Peyer's patch (tissue), 4 donors: ENCODE data around the gene ZNF668. TPM values are rescaled to one million over a fixed set of nuclear protein-coding genes. Genes with fewer than 3 reads are reported as not detected.

ENCODE experiments used
- DNase-seq, 3 donors: peaks; one replicate each; pipeline ENCODE4 v3.0.0-alpha.2; 2017 to 2019
- H3K27ac ChIP-seq, 4 donors: fragments of 200-600 bp; sonication (generic); one replicate each; pipeline ENCODE4 v1.5.1; 2016 to 2019
- H3K27me3 ChIP-seq, 2 donors: fragments of 200-600 bp; sonication (generic); one replicate each; pipeline ENCODE4 v1.5.1; 2019
- H3K36me3 ChIP-seq, 3 donors: fragments of 200-600 bp; sonication (generic); one replicate each; pipeline ENCODE4 v1.5.1; 2016 to 2019
- H3K4me1 ChIP-seq, 4 donors: fragments of 200-600 bp; sonication (generic); one replicate each; pipeline ENCODE4 v1.5.1; 2016 to 2019
- H3K4me3 ChIP-seq, 4 donors: fragments of 200-600 bp; sonication (generic); 1 replicate in 3 of 4; 2 replicates in 1 of 4; pipeline ENCODE4 v1.5.1; 2016 to 2019; ENCODE audit warnings: mild to moderate bottlenecking in 1 of 4
- H3K9me3 ChIP-seq, 4 donors: fragments of 200-600 bp; sonication (generic); one replicate each; pipeline ENCODE4 v1.5.1; 2016 to 2019; ENCODE audit warnings: mild to moderate bottlenecking in 1 of 4
- CTCF ChIP-seq, 6 experiments: fragments of 450-650 bp in 4 of 6; fragments of 200-600 bp in 2 of 6; sonication (generic) in 1 of 6; IDR thresholded peaks; one replicate each; pipeline ENCODE4 v1.5.1; 2017 to 2019; ENCODE audit warnings: antibody characterized with exemption in 6 of 6, mild to moderate bottlenecking in 3 of 6, moderate library complexity in 1 of 6
- POLR2A ChIP-seq, 2 donors: fragments of 450-650 bp; IDR thresholded peaks; one replicate each; pipeline ENCODE4 v1.5.1; 2017; ENCODE audit warnings: antibody characterized with exemption in 2 of 2, mild to moderate bottlenecking in 2 of 2, moderate library complexity in 2 of 2
- total RNA-seq, 4 donors: library from RNA; depleted of rRNA; stranded (reverse); fragments of >200 nt; gene quantifications; one replicate each; pipeline ENCODE4 v1.1.0, GENCODE V29; 2016

Gene ZNF668
- total RNA-seq, result 10 to 100 TPM in 2 of 4 donors, 1 to 10 TPM in 2; 3.3 to 17.2 (median 11.4) TPM

- Histone ChIP-seq H3K4me1 (peaks cover 4 to 30% (median 6%) of the 10 kb centered on the region in 4 donors), H3K9me3 (no peaks in the 10 kb centered on the region), H3K36me3 (peaks cover 0 to 32% (median 0%) of the 10 kb centered on the region in 3 donors), H3K27me3 (no peaks in the 10 kb centered on the region), H3K4me3 (peak within 1 kb of the TSS; percentile 76 to 96 (median 93)), H3K27ac (peak within 1 kb of the TSS; percentile 89 to 96 (median 95))
- peak; percentile 98 to 100 (median 99) for DNase-seq
- TF ChIP-seq POLR2A (IDR thresholded peaks at IDR 0.05) (peak; percentile 45 to 82), CTCF (IDR thresholded peaks at IDR 0.05) (peak in 1 of 6 experiments; percentile 12)
These were observed at the start of gene ZNF668, which contains the start of gene ZNF646 for GRCh38 chr16:31073970-31074813. ZNF668 (minus strand) TSS chr16:31074240; CDS start chr16:31064459, 9,781 bp downstream. ZNF646 (plus strand) TSS chr16:31074422; CDS start chr16:31076325, 1,903 bp downstream.

- H3K4me1 ChIP-seq, result peaks cover 0 to 14% (median 0%) of the 10 kb centered on the region in 4 donors
- H3K27me3 ChIP-seq, result no peaks in the 10 kb centered on the region
- DNase-seq, result no peak
- no peak overlapping the region for H3K4me3 ChIP-seq
- H3K9me3 ChIP-seq, result no peaks in the 10 kb centered on the region
- H3K36me3 ChIP-seq, result peaks cover 0 to 51% (median 0%) of the 10 kb centered on the region in 3 donors
- peak overlapping the region in 1 of 4 donors; percentile 18 for H3K27ac ChIP-seq
- TF ChIP-seq CTCF (IDR thresholded peaks at IDR 0.05) (no peak), POLR2A (IDR thresholded peaks at IDR 0.05) (no peak)
These were observed 46.1 kb upstream of the ZNF668 start for GRCh38 chr16:31120129-31120528.

- TF ChIP-seq CTCF (IDR thresholded peaks at IDR 0.05) (no peak), POLR2A (IDR thresholded peaks at IDR 0.05) (peak in 1 of 2 donors; percentile 31)
- H3K4me1 ChIP-seq, result peaks cover 0 to 31% (median 0%) of the 10 kb centered on the region in 4 donors
- H3K36me3 ChIP-seq, result peaks cover 0 to 43% (median 0%) of the 10 kb centered on the region in 3 donors
- H3K9me3 ChIP-seq, result no peaks in the 10 kb centered on the region
- H3K27ac ChIP-seq, result peak overlapping the region; percentile 93 to 100 (median 98)
- peak overlapping the region; percentile 69 to 90 (median 85) for H3K4me3 ChIP-seq
- DNase-seq, result peak in 1 of 3 donors; percentile 70
- no peaks in the 10 kb centered on the region for H3K27me3 ChIP-seq
These were observed 44.4 kb upstream of the ZNF668 start for GRCh38 chr16:31118223-31119155.

GRCh38 chr16:31117384-31118222, 43.6 kb upstream of the ZNF668 start, which contains the start of gene KAT8:
KAT8 (plus strand) TSS chr16:31117664; CDS start chr16:31117682, 18 bp downstream.
- Histone ChIP-seq H3K9me3 (no peaks in the 10 kb centered on the region), H3K4me3 (peak within 1 kb of the TSS; percentile 69 to 90 (median 85)), H3K27ac (peak within 1 kb of the TSS; percentile 93 to 100 (median 98)), H3K27me3 (no peaks in the 10 kb centered on the region), H3K4me1 (peaks cover 0 to 38% (median 0%) of the 10 kb centered on the region in 4 donors), H3K36me3 (peaks cover 0 to 41% (median 0%) of the 10 kb centered on the region in 3 donors)
- TF ChIP-seq POLR2A (IDR thresholded peaks at IDR 0.05) (peak; percentile 93 to 94), CTCF (IDR thresholded peaks at IDR 0.05) (no peak)
- DNase-seq, result peak; percentile 99
